ENCODE measurements around the gene ODAD2.

Gene ODAD2

GRCh38 chr10:27779462-27780015 lies 219.3 kb downstream of the ODAD2 start:
- DNase-seq (ENCODE audit: extremely low read depth in 1 of 2, low read depth in 1 of 2): no peak

DNA sequence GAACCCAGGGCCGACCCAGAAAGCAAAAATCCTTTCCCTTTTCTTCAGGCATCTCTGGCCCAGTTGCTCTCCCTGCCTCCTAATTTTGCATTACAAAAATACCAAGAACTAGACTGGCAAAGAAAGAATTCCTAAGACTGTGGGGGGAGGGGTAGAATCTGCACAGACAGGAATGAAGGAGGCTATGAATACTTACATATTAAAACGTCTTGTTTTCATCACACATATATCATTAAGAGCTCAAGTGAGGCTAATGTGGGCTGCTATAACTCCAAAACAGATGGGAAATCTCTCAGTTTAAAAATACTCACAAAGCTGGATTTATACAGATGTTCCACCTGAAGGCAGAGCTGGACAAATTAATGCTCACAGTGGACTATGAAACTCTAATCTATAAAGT lies 224.0 kb downstream of the ODAD2 start:
- no peak for DNase-seq (ENCODE audit: extremely low read depth in 1 of 2, low read depth in 1 of 2)

GRCh38 chr10:27771231-27771630 lies 227.6 kb downstream of the ODAD2 start:
- no peak for DNase-seq (ENCODE audit: extremely low read depth in 1 of 2, low read depth in 1 of 2)

DNA sequence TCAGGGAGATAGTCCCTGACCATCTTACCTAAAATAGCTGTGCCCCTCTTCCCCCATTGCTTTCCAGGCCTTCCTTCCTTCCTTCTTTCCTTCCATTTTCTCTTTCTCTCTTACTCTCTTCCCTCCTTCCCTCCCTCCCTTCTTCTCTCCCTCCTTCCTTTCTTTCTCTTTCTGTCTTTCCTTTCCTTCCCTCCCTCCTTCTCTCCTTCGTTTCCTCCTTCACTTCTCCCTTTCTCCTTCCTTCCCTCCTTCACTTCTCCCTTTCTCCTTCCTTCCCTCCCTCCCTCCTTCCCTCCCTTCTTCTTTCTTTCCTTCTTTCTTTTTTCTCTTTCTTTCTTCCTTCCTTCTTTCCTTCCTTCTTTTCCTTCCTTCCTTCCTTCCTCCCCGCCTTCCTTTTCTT lies 228.7 kb downstream of the ODAD2 start:
- DNase-seq (ENCODE audit: extremely low read depth in 1 of 2, low read depth in 1 of 2): no peak

All from activated CD8-positive, alpha-beta memory T cell treated with anti-CD3 and anti-CD28 coated beads for 1 hour (primary cell).